Measurements from ENCODE around the gene SIPA1. TPM values are rescaled to one million over a fixed set of nuclear protein-coding genes. Genes with fewer than 3 reads are reported as not detected.

The SIPA1 gene
- total RNA-seq, 2 experiments from 2014 or later: 95.4 to 156 TPM

DNA sequence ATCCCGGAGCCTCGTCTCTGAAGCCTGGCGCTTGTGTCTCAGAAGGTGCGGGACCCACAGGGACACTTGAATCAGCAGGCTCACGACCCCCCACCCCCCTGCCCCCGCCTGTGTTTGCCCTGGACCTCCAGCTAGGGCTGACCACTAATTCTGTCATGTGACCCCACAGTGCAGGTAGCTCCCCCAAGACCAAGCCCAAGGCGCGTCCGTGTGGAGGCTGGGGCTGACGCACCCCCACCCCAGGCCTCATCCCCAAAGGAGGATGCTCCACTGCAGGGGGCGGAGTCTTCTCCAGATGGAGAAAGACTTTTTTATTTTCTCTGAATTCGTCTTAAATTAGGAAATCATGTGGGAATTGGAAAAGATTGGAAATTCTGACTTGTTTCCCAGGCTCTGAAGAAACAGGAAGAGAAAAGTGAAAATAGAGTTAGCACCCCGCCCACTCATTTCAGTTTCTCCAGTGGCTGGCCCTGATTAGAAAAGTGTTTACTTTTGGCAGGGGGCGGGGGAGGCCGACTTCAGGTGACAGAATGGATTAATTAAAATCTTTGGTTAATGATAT is 25.8 kb downstream of the SIPA1 start:
- Histone ChIP-seq H3K27ac (ENCODE audit: low read depth, low read length, poor library complexity, severe bottlenecking) (peak overlapping the region; percentile 90), H2AFZ (ENCODE audit: low read length) (peak overlapping the region; percentile 68), H4K20me1 (ENCODE audit: insufficient read depth, low read length) (peaks cover 11% of the 10 kb centered on the region; the same call in 1 of the 2 replicates), H3K4me2 (ENCODE audit: low read length) (peak overlapping the region; percentile 97), H3K4me3 (ENCODE audit: low read depth, low read length, poor library complexity, severe bottlenecking) (peak overlapping the region; percentile 100), H3K9me2 (ENCODE audit: insufficient read depth, low read length) (no peaks in the 10 kb centered on the region), H3K9me3 (ENCODE audit: low read length) (no peaks in the 10 kb centered on the region), H3K4me1 (ENCODE audit: insufficient read depth, low read length, poor library complexity, severe bottlenecking) (peaks cover 15% of the 10 kb centered on the region), H3K79me2 (ENCODE audit: insufficient read depth, low read depth, low read length) (peaks cover 19% of the 10 kb centered on the region), H3K36me3 (ENCODE audit: insufficient read depth, low read length) (peaks cover 29% of the 10 kb centered on the region)
- peak; percentile 31 for DNase-seq (ENCODE audit: low spot score)
- intact Hi-C loops (cut with micrococcal nuclease; ENCODE audit: unreplicated experiment): loop anchor here (1.0 to 5.0 kb wide), 4 partner anchors 24 to 196 kb away; partner anchors contain the start of genes FAM89B, PCNX3 and ZNRD2
- ChIA-PET POLR2A (interaction anchor here (0.6 to 1.6 kb wide), 4 partner anchors 24 to 221 kb away, joined by 3 to 7 read pairs (median 6); no protein-coding TSS in a partner anchor), CTCF (ENCODE audit: unreplicated experiment) (interaction anchor here (0.6 kb wide), 2 partner anchors 119 to 1724 kb away, joined by 6 to 7 read pairs; no protein-coding TSS in a partner anchor)
- TF ChIP-seq EZH2phosphoT487 (IDR thresholded peaks at IDR 0.05; ENCODE audit: borderline replicate concordance, low read depth, low read length) (no peak), CTCF (conservative IDR thresholded peaks at IDR 0.05; ENCODE audit: low read length) (no peak)
- BruUV-seq (replicated peaks): no TSS peak

DNA sequence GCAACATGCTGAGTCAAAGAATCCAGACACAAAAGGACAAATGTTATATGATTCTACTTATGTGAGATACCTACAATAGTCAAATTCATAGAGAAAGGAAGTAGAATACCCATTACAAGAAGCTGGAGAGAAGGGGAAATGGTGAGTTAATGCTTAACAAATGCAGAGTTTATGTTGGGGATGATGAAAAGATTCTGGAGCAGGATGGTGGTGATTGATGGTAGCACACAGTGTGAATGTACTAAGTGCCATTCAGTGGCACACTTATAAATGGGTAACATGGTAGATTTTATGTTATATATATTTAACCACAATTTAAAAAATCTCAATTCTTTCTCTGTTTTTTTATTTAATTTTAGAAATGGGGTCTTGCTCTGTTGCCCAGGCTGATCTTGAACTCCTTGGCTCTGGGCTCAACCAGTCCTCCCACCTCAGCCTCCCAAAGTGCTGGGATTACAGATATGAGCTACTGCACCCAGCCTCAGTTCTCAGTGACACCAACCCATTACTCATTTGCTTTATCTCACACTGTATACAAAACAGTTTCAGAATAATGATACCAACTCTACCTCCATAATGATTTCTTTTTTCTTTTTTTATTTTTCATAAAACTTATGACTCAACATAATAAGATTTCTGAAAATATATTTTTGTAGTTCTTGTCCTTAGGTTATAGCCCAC is 34.4 kb downstream of the SIPA1 start:
- Histone ChIP-seq H3K79me2 (ENCODE audit: insufficient read depth, low read depth, low read length) (no peaks in the 10 kb centered on the region), H3K9me3 (ENCODE audit: low read length) (no peaks in the 10 kb centered on the region), H3K4me2 (ENCODE audit: low read length) (no peak overlapping the region), H2AFZ (ENCODE audit: low read length) (no peak overlapping the region), H3K4me3 (ENCODE audit: low read depth, low read length, poor library complexity, severe bottlenecking) (no peak overlapping the region), H3K4me1 (ENCODE audit: insufficient read depth, low read length, poor library complexity, severe bottlenecking) (no peaks in the 10 kb centered on the region), H4K20me1 (ENCODE audit: insufficient read depth, low read length) (no peaks in the 10 kb centered on the region), H3K9me2 (ENCODE audit: insufficient read depth, low read length) (no peaks in the 10 kb centered on the region), H3K27ac (ENCODE audit: low read depth, low read length, poor library complexity, severe bottlenecking) (no peak overlapping the region), H3K36me3 (ENCODE audit: insufficient read depth, low read length) (no peaks in the 10 kb centered on the region)
- intact Hi-C loops (cut with micrococcal nuclease; ENCODE audit: unreplicated experiment): no loop called here
- TF ChIP-seq CTCF (conservative IDR thresholded peaks at IDR 0.05; ENCODE audit: low read length) (no peak), EZH2phosphoT487 (IDR thresholded peaks at IDR 0.05; ENCODE audit: borderline replicate concordance, low read depth, low read length) (no peak)
- POLR2A ChIA-PET: no interaction called here
- CTCF ChIA-PET (ENCODE audit: unreplicated experiment): interaction anchor here (0.6 kb wide), 1 partner anchor 33 kb away, joined by 3 read pairs; no protein-coding TSS in a partner anchor
- DNase-seq (ENCODE audit: low spot score): no peak
- no TSS peak for BruUV-seq (replicated peaks)

DNA sequence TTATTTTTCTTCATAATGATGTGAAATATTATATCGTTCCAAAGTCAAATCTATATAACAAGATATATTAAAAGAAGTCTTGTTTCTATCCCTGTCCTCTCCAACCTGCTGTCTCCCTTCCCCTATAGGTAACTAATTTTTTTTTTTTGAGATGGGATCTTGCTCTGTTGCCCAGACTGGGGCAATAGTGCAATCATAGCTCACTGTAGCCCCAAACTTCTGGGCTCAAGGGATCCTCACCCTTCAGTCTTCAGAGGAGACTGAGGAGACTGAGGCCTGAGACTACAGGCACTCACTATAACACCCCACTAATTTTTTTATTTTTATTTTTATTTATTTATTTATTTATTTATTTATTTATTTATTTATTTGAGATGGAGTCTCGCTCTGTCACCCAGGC is 35.1 kb downstream of the SIPA1 start:
- no peaks in the 10 kb centered on the region for H3K79me2 ChIP-seq (ENCODE audit: insufficient read depth, low read depth, low read length)
- CTCF ChIA-PET (ENCODE audit: unreplicated experiment): no interaction called here
- no peak overlapping the region for H3K4me3 ChIP-seq (ENCODE audit: low read depth, low read length, poor library complexity, severe bottlenecking)
- H3K27ac ChIP-seq (ENCODE audit: low read depth, low read length, poor library complexity, severe bottlenecking): no peak overlapping the region
- no peaks in the 10 kb centered on the region for H3K36me3 ChIP-seq (ENCODE audit: insufficient read depth, low read length)
- POLR2A ChIA-PET: no interaction called here
- H3K4me2 ChIP-seq (ENCODE audit: low read length): no peak overlapping the region
- intact Hi-C loops (cut with micrococcal nuclease; ENCODE audit: unreplicated experiment): no loop called here
- no peaks in the 10 kb centered on the region for H3K9me3 ChIP-seq (ENCODE audit: low read length)
- TF ChIP-seq EZH2phosphoT487 (IDR thresholded peaks at IDR 0.05; ENCODE audit: borderline replicate concordance, low read depth, low read length) (no peak), CTCF (conservative IDR thresholded peaks at IDR 0.05; ENCODE audit: low read length) (no peak)
- H4K20me1 ChIP-seq (ENCODE audit: insufficient read depth, low read length): no peaks in the 10 kb centered on the region
- H3K9me2 ChIP-seq (ENCODE audit: insufficient read depth, low read length): no peaks in the 10 kb centered on the region
- H3K4me1 ChIP-seq (ENCODE audit: insufficient read depth, low read length, poor library complexity, severe bottlenecking): no peaks in the 10 kb centered on the region
- DNase-seq (ENCODE audit: low spot score): no peak
- BruUV-seq (replicated peaks): no TSS peak
- no peak overlapping the region for H2AFZ ChIP-seq (ENCODE audit: low read length)
